ENCODE measurements around the gene USP34.
A peak's percentile ranks its signal among the peaks of the same experiment; 100 is the strongest.
"Not testable (repeated sequence)": the region's sequence is repeated elsewhere in the genome, so short reads cannot be mapped to it uniquely, and the experiment has no call there.

The USP34 gene

DNA sequence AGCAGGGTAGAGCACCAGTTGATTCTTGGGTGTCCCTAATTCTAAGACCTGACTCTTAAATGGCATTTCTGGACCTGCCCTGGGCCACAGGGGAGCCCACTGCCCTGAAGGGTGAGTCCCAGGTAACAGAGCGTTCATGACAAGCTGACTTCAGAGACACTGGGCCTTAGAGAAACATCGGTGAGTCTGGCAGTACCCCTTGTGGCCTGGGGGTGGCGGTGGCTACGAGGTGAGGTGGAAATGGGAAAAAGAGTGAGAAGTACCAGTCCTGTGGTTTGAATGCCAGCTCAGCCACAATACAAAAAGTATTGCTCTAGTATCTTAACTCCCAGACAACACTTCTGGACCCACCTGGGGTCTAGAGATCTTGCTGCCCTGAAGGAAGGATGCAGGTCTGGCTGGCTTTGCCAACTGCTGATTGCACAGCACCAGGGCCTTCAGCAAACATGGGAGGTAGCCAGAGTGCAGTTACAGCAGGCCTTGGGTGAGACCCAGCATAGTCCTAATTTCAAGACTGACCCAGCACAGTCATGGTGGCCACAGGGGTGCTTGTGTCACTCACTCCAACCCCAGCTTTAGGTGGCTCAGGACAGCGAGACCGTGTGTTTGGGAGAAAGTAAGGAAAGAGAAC, 44.5 kb downstream of the USP34 start:
- DNase-seq (ENCODE audit: low spot score) = peak; percentile 32

DNA sequence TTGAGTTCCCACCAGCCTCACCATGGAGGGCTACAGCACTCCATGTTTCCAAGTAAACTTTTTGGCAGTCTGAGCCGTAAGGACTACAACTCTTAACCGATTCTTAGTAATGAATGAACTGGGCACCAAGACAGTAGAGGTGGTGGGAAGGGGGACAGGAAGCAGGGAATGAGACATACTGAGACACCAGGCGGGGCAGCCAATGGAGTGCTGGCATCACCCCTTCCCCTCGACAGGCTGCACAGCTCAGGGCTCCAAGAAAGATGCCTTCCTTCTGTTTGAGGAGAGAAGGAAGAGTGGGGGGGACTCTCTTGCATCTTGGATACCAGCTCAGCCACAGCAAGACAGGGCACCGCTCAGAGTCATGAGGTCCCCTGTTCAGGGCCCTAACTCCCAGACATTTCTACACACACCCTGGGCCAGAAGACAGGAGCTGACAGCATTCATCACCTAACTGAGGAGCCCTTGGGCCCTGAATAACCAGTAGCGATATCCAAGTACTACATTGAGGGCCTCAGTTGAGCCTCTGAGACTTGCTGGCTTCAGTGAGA, 45.2 kb downstream of the USP34 start:
- DNase-seq (ENCODE audit: low spot score) = no peak

DNA sequence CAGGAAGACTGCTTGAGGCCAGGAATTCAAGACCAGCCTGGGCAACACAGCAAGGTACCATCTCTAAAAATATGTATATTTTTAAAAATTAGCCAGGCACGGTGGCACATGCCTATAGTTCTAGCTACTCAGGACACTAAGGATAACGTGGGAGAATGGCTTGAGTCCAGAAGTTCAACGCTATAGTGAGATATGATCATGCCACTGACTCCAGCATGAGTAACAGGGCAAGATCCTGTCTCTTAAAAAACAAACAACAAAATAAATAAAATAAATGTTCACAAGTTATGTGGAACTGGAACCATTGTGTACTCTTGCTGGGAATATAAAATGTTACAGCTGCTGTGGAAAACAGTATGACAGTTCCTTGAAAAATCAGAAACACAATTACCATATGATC, 47.2 kb downstream of the USP34 start:
- DNase-seq (ENCODE audit: low spot score) = no peak

DNA sequence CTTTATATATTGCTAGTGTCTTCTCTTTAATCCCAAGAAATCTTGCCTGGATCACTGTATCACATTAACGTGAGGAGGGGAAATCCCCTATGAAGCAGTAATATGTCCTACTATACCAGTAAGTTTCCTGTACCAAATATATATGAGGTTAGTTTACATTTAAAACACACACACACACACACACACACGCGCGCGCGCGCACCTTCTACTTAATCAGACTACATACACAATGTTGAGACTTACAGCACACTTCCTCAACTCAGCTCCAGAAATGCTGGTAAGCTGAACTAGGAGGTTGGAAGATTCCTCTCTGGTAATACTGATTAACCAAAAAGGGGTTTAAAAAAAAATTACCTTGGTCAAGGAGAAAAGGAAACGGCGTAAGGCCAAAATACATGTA, 49.3 kb downstream of the USP34 start:
- no peak for DNase-seq (ENCODE audit: low spot score)

DNA sequence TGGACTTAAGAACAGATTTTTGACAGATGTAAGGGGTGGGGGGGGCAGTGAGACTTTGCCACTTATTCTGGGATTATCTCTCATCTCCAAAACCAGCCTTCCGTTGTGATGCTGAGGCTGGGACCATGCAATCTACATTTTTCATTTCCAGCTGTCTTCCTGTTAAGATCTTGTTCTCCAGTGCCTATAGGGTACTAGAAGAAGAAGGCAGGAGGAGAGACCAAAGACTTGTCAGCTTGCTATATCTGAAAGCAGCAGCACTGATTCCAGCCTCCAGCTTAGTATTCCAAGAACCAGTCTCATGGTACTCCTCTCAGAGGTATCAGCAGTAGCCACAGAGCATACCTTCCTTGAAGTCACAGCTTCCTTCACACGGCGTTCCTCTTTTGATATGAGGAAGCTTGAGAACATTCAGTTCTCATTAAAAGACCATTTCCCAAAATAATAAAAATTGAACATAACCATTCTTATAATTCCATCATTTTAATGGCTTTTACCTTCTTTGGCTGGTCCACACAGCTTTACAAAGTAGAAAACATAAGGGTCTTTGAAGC, 49.8 kb downstream of the USP34 start:
- DNase-seq (ENCODE audit: low spot score) = no peak

DNA sequence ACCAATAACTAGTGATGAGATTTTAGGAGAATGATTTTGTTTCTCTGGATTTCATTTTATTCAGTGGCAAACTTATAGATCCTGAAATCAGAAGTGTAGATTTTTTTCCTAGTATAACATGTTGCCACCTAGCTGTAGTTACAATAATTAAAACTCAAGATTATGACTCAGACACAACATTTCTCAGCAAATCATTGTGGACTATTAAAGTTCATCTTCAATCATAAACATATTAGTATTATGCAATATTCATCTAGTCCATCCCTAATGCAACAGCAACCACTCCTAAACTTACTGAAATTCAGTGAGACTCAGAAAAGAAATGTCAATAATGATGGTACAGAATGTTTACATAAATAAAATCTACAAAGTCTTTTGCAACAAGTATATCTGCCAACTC, 51.3 kb downstream of the USP34 start:
- DNase-seq (ENCODE audit: low spot score) = no peak

DNA sequence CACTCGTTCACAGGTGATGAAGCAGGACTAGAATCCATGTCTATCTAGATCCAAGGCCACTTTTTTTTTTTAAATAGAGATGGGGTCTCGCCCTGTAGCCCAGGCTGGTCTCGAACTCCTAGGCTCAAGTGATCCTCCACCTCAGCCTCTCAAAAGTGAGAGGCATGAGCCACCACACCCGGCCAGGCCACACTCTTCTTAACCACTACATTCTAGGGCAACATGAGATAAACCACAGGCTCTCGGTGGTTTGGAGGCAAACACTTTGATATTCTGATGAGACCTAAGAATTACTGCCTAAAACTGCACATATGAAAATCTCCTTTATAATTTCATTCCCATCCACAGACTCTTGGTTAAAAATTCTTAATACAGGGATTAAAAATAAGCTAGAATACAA, 51.8 kb downstream of the USP34 start:
- DNase-seq (ENCODE audit: low spot score) = no peak

DNA sequence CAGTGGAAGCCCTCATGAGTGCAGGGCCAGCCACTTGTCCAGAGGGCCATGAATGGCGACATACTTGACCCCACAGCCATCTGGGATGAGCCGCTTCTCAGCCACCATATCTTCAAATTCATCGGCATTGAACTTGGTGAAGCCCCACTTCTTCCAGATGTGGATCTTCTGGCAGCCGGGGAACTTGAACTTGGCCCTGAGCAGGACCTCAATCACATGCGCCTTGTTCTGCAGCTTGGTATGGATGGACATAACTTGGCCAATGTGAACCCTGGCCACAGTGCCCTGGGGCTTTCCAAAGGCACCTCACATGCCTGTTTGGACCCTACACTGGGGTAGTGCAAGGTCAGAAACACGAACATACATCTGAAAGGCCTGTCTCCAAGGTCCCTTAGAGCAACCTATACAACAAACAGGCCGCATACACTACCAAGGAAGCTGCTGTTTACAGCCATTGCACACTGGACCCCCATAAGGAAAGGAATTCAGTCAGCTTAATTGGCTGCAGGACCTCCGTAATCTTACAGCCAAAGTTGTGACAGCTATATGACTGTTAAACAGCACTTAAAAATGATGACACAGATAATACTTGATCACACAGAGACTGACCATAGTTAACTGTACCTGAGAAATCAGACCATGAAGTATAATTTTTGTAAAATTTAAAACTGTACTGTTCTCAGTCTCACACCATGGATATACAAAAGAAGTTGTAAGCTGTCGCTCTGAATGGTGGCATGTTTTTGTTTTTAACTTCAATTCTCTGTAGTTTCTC, 53.8 kb downstream of the USP34 start:
- DNase-seq (ENCODE audit: low spot score) = no peak

DNA sequence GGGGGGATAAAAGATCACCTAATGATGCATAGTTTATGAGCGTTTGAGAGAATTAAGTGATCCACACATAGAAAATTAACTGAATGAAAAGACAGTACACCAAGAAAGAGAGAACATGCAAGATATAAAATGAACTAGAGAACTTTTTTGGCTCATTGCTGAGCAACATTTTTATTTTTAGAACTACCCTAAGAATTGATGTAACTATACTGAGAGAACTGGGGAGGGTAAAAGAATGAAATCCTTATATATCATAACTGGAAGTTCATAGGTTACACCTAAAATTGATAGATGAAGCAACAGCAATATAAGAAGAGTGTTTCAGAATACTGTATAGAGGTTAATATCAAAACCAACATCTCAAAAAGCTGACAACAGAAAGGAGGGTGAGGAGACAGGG, 55.6 kb downstream of the USP34 start:
- no peak for DNase-seq (ENCODE audit: low spot score)

DNA sequence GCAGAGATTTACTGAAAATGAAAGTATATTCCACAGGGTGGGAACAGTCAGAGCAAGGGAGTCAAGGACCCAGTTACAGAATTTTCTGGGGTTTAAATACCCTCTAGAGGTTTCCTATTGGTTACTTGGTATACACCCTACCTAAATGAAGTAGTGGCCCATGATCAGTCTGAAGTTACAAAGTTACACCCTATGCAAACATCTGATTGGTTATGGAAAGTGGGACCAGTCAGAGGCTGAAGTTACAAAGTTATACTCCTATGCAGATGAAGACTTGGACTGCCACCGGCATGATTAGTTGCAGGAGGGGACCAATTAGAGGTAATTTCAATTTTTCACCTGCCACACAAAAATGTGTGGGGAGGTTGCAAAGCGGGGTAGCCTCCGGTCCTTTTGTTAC, 56.2 kb downstream of the USP34 start:
- DNase-seq (ENCODE audit: low spot score) = no peak

DNA sequence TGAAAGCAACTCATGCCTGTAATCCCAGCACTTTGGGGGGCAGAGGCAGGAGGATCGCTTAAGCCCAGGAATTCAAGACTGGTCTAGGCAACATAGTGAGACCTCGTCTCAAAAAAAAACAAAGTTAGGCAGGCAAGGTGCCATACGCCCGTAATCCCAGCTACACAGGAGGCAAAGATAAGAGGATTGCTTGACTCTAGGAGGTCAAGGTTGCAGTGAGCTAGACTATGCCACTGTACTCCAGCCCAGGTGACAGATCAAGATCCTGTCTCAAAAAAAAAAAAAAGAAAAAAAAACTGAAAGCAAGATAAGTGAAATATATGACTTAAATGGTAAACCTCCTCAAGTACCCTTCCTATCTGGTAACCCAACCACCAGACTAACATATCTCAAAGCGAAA, 59.8 kb downstream of the USP34 start:
- no peak for DNase-seq (ENCODE audit: low spot score)

DNA sequence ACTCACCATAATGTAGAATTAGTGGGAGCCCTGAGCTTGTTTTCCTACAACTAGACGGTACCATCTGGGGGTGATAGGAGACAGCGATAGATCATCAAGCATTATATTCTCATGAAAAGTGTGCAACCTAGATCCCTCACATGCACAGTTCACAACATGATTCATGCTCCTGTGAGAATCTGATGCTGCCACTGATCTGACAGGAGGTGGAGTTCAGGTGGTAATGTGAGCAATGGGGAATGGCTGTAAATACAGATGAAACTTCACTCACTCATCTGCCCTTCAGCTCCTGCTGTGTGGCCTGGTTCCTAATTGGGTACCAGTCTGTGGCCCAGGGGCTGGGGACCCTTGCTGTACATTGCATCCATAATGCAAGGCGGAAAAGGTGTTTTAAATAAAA, 60.7 kb downstream of the USP34 start:
- DNase-seq (ENCODE audit: low spot score) = no peak

DNA sequence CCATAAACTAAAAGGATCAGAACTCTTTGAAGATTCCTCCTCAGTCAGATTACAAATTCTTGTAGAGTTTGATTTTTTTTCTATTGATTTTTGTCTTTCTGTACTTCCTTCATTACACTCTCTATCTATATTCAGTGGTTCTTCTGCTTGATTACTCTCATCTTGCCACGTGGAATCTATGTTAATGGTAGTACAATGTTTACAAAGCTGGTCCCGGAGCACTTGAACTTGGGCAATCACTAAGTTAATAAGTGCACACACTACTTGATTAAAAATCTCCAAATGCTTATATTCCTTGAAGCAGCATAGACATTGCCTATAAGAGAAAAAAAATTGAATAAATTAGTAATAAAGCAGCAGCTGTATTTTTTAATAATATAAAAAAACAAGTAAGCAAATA, 65.1 kb downstream of the USP34 start:
- DNase-seq (ENCODE audit: low spot score) = no peak

DNA sequence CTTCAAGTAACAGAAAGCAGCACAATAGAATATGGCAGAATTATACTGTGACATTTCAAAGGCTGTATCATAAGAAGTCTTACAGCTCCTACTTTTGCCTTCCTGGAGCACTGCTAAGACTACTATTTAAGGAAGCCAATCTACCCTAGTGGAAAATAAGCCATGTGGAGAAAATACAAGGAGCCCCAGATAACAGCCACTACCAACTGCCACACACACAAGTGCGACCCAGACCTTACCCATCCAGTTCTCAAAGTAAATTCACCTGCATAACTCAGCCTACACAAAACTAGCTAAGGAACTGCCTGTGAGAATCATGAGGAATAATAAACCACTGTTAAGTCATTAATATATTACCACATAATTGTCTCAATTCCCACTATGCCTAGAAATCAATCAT, 66.4 kb downstream of the USP34 start:
- no peak for DNase-seq (ENCODE audit: low spot score)

DNA sequence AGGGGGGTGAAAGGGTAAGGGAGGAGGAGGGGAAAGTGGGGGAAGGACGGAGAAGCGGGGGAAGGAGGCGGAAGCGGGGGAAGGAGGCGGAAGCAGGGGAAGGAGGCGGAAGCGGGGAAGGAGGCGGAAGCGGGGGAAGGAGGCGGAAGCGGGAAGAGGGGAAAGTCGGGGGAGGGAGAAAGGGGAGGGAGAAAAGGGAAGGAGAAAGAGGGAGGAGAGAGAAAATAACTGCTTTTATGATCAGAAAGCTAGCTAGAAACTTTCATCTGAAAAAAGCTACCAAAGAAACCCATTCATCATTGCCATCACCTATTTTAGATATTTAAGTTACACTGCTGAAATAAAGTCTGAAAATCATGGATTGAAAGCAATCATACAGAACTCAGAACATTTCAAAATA, 72.5 kb downstream of the USP34 start:
- no peak for DNase-seq (ENCODE audit: low spot score)

DNA sequence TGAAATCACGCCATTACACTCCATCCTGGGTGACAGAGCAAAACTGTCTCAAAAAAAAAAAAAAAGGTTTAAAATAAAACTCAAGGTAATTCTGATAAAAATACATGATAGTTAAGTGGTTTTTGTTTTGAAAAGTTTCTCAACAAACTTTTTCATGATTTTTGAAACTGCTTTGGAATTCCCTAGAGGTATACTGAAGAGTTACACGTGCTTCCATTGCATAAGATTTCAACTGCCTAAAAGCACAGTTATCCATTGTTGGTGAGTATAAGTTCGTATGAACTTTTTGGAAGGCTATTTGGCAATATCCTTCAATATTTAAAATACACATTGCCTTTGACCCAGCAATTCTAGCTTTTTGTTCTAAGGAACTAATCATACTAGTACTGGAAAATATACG, 74.9 kb downstream of the USP34 start:
- no peak for DNase-seq (ENCODE audit: low spot score)

DNA sequence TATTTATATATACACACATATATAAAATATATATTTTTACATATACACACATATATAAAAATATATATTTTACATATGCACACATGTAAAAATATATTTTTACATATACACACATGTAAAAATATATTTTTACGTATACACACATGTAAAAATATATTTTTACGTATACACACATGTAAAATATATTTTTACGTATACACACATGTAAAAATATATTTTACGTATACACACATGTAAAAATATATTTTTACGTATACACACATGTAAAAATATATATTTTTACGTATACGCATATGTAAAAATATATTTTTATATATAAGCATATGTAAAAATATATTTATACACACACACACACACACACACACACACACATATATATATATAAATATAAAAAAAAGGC, 83.3 kb downstream of the USP34 start:
- DNase-seq (ENCODE audit: low spot score) = not testable (repeated sequence)

DNA sequence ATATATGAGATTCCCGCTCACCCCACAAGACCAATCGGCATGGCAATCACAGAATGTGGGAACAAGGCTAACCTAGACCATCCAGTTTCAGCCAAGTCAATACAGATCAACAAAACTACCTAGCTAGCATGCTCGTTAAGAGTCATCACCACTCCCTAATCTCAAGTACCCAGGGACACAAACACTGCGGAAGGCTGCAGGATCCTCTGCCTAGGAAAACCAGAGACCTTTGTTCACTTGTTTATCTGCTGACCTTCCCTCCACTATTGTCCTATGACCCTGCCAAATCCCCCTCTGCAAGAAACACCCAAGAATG, 90.0 kb downstream of the USP34 start:
- not testable (repeated sequence) for DNase-seq (ENCODE audit: low spot score)

DNA sequence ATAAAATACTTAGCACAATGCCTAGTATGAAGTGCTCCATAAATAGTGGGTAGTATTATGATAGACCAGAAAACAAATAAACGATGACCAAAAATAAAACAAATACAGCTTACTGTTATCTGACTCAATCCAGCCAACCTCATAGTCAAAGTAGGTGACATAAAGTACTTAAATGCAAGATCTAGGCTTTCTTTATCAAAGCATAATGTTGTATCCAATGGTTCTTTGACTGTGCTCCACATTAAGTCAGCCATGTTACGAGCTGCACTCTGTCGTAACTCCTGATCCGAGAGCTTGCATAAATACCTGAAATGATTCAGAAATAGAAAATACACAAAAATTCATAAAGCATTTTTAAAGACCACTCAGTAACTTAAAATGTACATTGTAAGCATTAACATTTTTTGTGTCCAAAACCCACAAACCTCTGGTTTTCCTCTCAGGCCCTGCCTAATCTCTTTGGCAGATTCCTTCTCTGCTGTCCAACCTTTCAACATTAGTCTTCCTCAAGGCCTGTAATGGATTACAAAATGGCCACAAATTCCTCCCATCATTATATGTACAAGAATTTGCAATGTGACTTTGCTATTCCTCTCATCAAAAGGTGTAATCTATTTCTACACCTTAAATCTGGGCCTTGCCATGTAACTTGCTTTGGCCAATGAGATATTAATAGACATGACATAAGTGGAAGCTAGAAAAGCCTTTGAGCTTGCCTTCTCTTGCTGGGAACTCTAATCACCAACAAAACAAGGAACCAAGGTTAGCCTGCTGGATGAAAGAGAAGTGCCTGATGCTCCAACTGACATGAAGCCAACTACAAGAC, 90.6 kb downstream of the USP34 start:
- no peak for DNase-seq (ENCODE audit: low spot score)

DNA sequence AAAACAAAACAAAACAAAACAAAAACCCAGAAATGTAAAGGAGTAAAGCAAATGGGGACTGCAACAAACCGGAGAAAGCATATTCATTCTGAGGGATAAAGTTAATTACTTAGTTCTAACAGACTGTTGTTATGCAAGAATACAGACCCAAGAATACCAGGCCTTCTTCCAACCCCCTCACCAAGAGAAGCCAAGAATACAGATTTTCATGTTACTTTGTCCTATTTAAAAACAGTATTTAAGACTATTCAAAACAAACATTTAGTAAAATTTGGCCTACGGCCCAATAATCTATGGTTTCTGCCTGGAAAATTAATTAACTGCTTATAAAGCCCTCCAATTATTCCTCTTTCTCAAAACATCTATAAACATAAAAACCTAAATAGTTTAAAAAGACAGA, 91.4 kb downstream of the USP34 start:
- no peak for DNase-seq (ENCODE audit: low spot score)

DNA sequence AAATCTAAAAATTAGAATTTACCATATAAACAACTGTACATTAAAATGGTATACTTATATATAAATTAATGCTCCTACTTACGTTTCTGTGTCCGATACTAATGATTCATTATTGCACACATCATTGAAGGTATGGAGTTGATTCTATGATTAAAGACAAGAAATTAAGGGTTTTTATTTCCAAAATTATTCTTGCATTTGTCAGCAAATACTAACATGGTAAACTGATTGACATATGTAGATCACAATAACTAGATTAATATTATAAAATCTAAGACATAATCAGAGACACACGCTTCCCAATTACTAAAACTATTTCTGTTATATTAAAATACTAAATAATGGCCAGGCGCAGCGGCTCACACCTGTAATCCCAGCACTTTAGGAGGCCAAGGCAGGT, 92.6 kb downstream of the USP34 start:
- DNase-seq (ENCODE audit: low spot score) = no peak

DNA sequence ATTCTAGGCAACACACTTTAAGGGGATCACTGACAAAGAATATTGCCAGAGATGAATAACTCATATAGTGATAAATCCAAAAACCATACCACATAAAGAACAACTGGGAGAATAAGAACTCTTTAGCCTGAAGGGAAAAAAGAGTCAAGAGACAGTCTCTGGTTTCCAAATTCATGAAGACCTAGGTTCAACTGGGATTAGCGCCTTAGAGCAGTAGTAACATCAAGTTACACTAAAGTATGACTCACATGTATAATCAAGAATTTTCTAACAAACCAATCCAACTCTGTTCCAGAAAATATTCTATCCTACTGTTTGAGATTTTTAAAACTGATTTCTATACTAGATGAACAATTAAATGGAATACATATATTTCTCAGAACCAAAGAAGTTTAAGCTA, 93.8 kb downstream of the USP34 start:
- DNase-seq (ENCODE audit: low spot score) = no peak

DNA sequence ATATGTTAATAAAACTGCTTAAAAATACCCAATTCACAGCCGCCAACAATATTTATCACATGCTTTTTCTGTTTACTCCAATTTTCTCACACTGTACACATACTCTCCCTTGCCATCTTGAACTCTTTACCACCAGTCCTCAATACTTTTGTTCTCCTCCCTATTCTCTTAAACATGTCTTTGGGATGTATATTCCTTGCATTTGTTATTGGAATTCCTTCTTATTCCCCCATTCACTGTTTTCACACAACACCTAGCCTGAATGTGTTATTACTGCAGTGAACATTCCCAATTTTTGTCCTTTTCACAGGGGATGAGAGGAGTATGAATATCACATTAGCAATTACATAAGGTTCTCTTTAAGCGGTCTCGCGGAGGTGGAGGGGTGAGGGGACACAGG, 94.7 kb downstream of the USP34 start:
- DNase-seq (ENCODE audit: low spot score) = no peak

Data from AG08396 (cell line).